Ascending aorta (tissue), 1 donor: Measurements from ENCODE around the gene NT5DC2. TPM values are rescaled to one million over a fixed set of nuclear protein-coding genes. Genes with fewer than 3 reads are reported as not detected.

Experiments used
- total RNA-seq: library from RNA; depleted of rRNA; stranded (reverse); fragments of >200 nt; gene quantifications from one replicate; pipeline ENCODE4 v1.1.0, GENCODE V29; 2016

Gene NT5DC2
- total RNA-seq, 1 donor from 2014 or later = 95.5 TPM

Other genes with a start within 250 kb of the NT5DC2 start
- gene GLYCTK, start 246.0 kb downstream of the NT5DC2 start, total RNA-seq = 15.5 TPM
- 7.6 TPM for gene DNAH1, start 217.5 kb downstream of the NT5DC2 start, total RNA-seq
- gene BAP1, start 123.8 kb downstream of the NT5DC2 start, total RNA-seq = 90.7 TPM
- not detected for gene PHF7, start 123.2 kb downstream of the NT5DC2 start, total RNA-seq
- gene SEMA3G, start 88.8 kb downstream of the NT5DC2 start, total RNA-seq = 163 TPM
- gene TNNC1, start 79.8 kb downstream of the NT5DC2 start, total RNA-seq = 68.6 TPM
- 58.3 TPM for gene NISCH, start 78.3 kb downstream of the NT5DC2 start, total RNA-seq
- 363 TPM for gene STAB1, start 38.5 kb downstream of the NT5DC2 start, total RNA-seq
- not detected for gene UQCC5, start 2.7 kb upstream of the NT5DC2 start, total RNA-seq
- gene PBRM1, start 152.1 kb upstream of the NT5DC2 start, total RNA-seq = 36.7 TPM
- 50.4 TPM for gene GNL3, start 152.2 kb upstream of the NT5DC2 start, total RNA-seq
- 38.3 TPM for gene GLT8D1, start 171.9 kb upstream of the NT5DC2 start, total RNA-seq
- 170 TPM for gene SPCS1, start 172.2 kb upstream of the NT5DC2 start, total RNA-seq
- gene NEK4, start 237.1 kb upstream of the NT5DC2 start, total RNA-seq = 11.4 TPM
- gene ITIH1, start 243.7 kb upstream of the NT5DC2 start, total RNA-seq = 2.0 TPM